ENCODE results near the gene RAD17.

- TF ChIP-seq, protein P1, sequence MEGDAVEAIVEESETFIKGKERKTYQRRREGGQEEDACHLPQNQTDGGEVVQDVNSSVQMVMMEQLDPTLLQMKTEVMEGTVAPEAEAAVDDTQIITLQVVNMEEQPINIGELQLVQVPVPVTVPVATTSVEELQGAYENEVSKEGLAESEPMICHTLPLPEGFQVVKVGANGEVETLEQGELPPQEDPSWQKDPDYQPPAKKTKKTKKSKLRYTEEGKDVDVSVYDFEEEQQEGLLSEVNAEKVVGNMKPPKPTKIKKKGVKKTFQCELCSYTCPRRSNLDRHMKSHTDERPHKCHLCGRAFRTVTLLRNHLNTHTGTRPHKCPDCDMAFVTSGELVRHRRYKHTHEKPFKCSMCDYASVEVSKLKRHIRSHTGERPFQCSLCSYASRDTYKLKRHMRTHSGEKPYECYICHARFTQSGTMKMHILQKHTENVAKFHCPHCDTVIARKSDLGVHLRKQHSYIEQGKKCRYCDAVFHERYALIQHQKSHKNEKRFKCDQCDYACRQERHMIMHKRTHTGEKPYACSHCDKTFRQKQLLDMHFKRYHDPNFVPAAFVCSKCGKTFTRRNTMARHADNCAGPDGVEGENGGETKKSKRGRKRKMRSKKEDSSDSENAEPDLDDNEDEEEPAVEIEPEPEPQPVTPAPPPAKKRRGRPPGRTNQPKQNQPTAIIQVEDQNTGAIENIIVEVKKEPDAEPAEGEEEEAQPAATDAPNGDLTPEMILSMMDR (IDR thresholded peaks at IDR 0.05; ENCODE audit: poor library complexity, severe bottlenecking), result no peak
- TF ChIP-seq EZH2 (IDR thresholded peaks at IDR 0.05; ENCODE audit: borderline replicate concordance, insufficient read depth, low read length, poor library complexity, severe bottlenecking) (no peak), SMC3 (conservative IDR thresholded peaks at IDR 0.05; ENCODE audit: poor library complexity) (no peak)
Observed at GRCh38 chr5:69378376-69378775, 8.8 kb downstream of the RAD17 start.

Measured in neural cell (in vitro differentiated cells).